GM12878 (cell line): ENCODE data around the gene SH3YL1. TPM values are rescaled to one million over a fixed set of nuclear protein-coding genes. Genes with fewer than 3 reads are reported as not detected.

Source experiments
- CHD2 ChIP-seq: IDR thresholded peaks from 2 replicates; pipeline ENCODE4 v1.6.1; 2011; ENCODE audit warnings: low read depth, low read length, improper control_type of control experiment, borderline replicate concordance
- FOXM1 ChIP-seq: IDR thresholded peaks from 2 replicates; pipeline ENCODE4 v1.6.1; 2012; ENCODE audit warnings: low read depth, mild to moderate bottlenecking, inconsistent platforms, low read length, moderate library complexity
- IKZF2 ChIP-seq, 2 experiments: fragments of 450-650 bp; IDR thresholded peaks; 2 replicates each; pipeline ENCODE4 v1.6.1; 2017; ENCODE audit warnings: mild to moderate bottlenecking in 2 of 2, moderate library complexity in 2 of 2
- IRF4 ChIP-seq: IDR thresholded peaks from 2 replicates; pipeline ENCODE4 v1.6.1; 2011; ENCODE audit warnings: low read depth, low read length
- KDM1A ChIP-seq: fragments of 200-600 bp; sonication (generic); IDR thresholded peaks from 2 replicates; pipeline ENCODE4 v1.6.1; 2016; ENCODE audit warnings: borderline replicate concordance
- MXI1 ChIP-seq: fragments of 150-350 bp; IDR thresholded peaks from 2 replicates; pipeline ENCODE4 v1.6.1; 2011; ENCODE audit warnings: low read depth, mild to moderate bottlenecking, inconsistent platforms, low read length, improper control_type of control experiment
- MYC ChIP-seq: IDR thresholded peaks from 2 replicates; pipeline ENCODE4 v1.6.1; 2011; ENCODE audit warnings: mild to moderate bottlenecking, low read length, moderate library complexity, inconsistent platforms; ENCODE audit not compliant: insufficient read depth, insufficient replicate concordance, insufficient read length, severe bottlenecking
- TCF12 ChIP-seq: IDR thresholded peaks from 2 replicates; pipeline ENCODE4 v1.6.1; 2011; ENCODE audit warnings: low read depth, mild to moderate bottlenecking, low read length
- polyA plus RNA-seq, 11 experiments: library from polyadenylated mRNA; depleted of rRNA in 4 of 11; unstranded in 6 of 11; stranded (reverse) in 5 of 11; fragments of >200 nt; fragmentation: Nextera tagmentation in 4 of 11; fragmentation: Illumina TruSeq in 1 of 11; extraction: Ambion mirVana in 4 of 11; extraction: Trizol in 1 of 11; gene quantifications; 1 replicate in 1 of 11; 2 replicates in 10 of 11; pipeline versions ENCODE4 v1.2.1 to v1.2.3, GENCODE V29; 2011 to 2016; ENCODE audit warnings: inconsistent platforms in 2 of 11, missing spikeins in 2 of 11, low read depth in 1 of 11
- total RNA-seq, 4 experiments: library from RNA; depleted of rRNA in 3 of 4; stranded (reverse); fragments of >200 nt in 3 of 4; fragmentation: Illumina TruSeq in 1 of 4; extraction: Trizol in 1 of 4; gene quantifications; 2 replicates each; pipeline versions ENCODE4 v1.2.1 to v1.2.3, GENCODE V29; 2013 to 2021
- TF ChIP-seq, protein P1 (sequence below): IDR thresholded peaks from 2 replicates; pipeline ENCODE4 v1.6.1; 2011; ENCODE audit warnings: borderline replicate concordance, low read depth, mild to moderate bottlenecking, moderate library complexity, low read length; ENCODE audit not compliant: insufficient read depth, poor library complexity, severe bottlenecking
- TF ChIP-seq, protein P2 (sequence below): IDR thresholded peaks from 2 replicates; pipeline ENCODE4 v1.6.1; 2012; ENCODE audit warnings: low read depth, low read length, improper control_type of control experiment
- TF ChIP-seq, protein P3 (sequence below): fragments of 150-350 bp; IDR thresholded peaks from 2 replicates; pipeline ENCODE4 v1.6.1; 2016; ENCODE audit warnings: low read depth, low read length
- TF ChIP-seq, protein P4 (sequence below): fragments of 450-650 bp; IDR thresholded peaks from 2 replicates; pipeline ENCODE4 v1.6.1; 2017; ENCODE audit warnings: mild to moderate bottlenecking

Gene SH3YL1
- total and polyA plus RNA-seq, 10 of the 15 experiments (the other 5 are each of a cell fraction or from before 2014, with no cell fraction given) = 12.2 to 22.4 (median 17.2) TPM

DNA sequence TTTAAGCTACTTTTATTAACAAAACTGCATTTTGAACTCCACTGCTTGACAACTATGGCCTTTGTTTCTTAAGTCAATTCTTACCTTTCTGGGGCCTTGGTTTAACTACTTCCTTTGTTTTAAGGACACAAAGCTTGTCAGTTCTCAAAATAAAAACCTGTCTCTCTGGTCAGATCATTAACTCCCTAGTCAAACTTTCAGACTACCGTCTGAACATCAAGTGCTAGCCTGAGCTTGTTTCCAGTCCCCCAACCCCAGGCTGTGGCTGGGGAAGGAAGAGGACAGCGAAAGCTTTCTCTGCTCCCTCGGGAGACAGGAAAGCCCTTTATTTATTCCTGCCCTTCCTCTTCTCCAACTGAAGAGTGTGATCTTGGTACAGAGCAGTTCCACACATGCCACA lies 1.7 kb downstream of the SH3YL1 start (continued):
- TF ChIP-seq, protein P1, sequence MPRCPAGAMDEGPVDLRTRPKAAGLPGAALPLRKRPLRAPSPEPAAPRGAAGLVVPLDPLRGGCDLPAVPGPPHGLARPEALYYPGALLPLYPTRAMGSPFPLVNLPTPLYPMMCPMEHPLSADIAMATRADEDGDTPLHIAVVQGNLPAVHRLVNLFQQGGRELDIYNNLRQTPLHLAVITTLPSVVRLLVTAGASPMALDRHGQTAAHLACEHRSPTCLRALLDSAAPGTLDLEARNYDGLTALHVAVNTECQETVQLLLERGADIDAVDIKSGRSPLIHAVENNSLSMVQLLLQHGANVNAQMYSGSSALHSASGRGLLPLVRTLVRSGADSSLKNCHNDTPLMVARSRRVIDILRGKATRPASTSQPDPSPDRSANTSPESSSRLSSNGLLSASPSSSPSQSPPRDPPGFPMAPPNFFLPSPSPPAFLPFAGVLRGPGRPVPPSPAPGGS = no peak
- TF ChIP-seq, protein P2, sequence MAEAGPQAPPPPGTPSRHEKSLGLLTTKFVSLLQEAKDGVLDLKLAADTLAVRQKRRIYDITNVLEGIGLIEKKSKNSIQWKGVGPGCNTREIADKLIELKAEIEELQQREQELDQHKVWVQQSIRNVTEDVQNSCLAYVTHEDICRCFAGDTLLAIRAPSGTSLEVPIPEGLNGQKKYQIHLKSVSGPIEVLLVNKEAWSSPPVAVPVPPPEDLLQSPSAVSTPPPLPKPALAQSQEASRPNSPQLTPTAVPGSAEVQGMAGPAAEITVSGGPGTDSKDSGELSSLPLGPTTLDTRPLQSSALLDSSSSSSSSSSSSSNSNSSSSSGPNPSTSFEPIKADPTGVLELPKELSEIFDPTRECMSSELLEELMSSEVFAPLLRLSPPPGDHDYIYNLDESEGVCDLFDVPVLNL = no peak
- TF ChIP-seq TCF12 (no peak), FOXM1 (no peak), IKZF2 (IDR thresholded peaks at IDR 0.05) (no peak), CHD2 (no peak), KDM1A (no peak), MXI1 (no peak), IRF4 (no peak), MYC (no peak)
- TF ChIP-seq, protein P3, sequence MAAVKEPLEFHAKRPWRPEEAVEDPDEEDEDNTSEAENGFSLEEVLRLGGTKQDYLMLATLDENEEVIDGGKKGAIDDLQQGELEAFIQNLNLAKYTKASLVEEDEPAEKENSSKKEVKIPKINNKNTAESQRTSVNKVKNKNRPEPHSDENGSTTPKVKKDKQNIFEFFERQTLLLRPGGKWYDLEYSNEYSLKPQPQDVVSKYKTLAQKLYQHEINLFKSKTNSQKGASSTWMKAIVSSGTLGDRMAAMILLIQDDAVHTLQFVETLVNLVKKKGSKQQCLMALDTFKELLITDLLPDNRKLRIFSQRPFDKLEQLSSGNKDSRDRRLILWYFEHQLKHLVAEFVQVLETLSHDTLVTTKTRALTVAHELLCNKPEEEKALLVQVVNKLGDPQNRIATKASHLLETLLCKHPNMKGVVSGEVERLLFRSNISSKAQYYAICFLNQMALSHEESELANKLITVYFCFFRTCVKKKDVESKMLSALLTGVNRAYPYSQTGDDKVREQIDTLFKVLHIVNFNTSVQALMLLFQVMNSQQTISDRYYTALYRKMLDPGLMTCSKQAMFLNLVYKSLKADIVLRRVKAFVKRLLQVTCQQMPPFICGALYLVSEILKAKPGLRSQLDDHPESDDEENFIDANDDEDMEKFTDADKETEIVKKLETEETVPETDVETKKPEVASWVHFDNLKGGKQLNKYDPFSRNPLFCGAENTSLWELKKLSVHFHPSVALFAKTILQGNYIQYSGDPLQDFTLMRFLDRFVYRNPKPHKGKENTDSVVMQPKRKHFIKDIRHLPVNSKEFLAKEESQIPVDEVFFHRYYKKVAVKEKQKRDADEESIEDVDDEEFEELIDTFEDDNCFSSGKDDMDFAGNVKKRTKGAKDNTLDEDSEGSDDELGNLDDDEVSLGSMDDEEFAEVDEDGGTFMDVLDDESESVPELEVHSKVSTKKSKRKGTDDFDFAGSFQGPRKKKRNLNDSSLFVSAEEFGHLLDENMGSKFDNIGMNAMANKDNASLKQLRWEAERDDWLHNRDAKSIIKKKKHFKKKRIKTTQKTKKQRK = no peak
- TF ChIP-seq, protein P4, sequence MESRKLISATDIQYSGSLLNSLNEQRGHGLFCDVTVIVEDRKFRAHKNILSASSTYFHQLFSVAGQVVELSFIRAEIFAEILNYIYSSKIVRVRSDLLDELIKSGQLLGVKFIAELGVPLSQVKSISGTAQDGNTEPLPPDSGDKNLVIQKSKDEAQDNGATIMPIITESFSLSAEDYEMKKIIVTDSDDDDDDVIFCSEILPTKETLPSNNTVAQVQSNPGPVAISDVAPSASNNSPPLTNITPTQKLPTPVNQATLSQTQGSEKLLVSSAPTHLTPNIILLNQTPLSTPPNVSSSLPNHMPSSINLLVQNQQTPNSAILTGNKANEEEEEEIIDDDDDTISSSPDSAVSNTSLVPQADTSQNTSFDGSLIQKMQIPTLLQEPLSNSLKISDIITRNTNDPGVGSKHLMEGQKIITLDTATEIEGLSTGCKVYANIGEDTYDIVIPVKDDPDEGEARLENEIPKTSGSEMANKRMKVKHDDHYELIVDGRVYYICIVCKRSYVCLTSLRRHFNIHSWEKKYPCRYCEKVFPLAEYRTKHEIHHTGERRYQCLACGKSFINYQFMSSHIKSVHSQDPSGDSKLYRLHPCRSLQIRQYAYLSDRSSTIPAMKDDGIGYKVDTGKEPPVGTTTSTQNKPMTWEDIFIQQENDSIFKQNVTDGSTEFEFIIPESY = no peak
